ENCODE data around the gene FAM193A.

Gene FAM193A

DNA sequence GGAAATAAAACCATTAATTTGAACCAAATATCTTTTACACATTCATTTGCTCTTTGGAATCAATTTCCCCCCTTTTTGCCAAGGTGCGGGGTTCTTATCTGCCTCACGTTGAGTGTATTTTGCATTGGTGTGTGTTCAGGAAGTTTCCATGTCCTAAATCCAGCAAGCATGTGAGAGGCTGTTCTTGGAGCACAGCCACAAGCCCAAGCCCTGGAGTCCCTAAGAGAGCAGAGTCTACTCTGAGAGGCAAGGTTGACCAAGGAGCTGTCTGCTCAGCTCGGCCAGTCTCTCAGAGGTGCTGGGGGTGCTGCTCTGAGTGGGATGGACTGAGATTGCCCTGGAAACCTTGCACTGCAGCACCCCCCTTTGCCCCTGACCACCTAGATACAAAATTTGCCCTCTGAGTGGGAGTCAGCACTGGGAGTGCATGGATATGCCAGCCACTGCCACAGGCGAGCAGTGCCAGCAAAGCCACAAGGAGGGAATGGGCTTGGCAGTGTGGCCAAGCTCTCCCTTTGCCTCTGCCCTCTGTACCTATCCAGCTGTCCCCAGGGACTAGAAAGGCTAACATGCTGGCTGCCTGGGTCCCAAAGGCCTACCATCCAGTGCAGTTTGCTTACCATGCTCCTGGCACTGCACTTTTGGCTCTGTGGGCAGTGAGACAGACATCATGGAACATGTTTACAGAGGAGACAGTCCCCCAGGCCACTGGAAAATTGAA, 20.5 kb upstream of the FAM193A start:
- TF ChIP-seq TAF1 (IDR thresholded peaks at IDR 0.05; ENCODE audit: borderline replicate concordance, insufficient read depth, low read length) (no peak), SIN3A (IDR thresholded peaks at IDR 0.05; ENCODE audit: borderline replicate concordance, insufficient read depth, low read length) (no peak), FOXP2 (optimal IDR thresholded peaks at IDR 0.05; ENCODE audit: borderline replicate concordance, extremely low read depth, extremely low read length, insufficient read depth) (no peak), POLR2AphosphoS5 (IDR thresholded peaks at IDR 0.05; ENCODE audit: low read depth, low read length) (no peak), REST (IDR thresholded peaks at IDR 0.05; ENCODE audit: insufficient read depth in 1 of 2, low read depth in 2 of 2, low read length in 2 of 2) (no peak)

DNA sequence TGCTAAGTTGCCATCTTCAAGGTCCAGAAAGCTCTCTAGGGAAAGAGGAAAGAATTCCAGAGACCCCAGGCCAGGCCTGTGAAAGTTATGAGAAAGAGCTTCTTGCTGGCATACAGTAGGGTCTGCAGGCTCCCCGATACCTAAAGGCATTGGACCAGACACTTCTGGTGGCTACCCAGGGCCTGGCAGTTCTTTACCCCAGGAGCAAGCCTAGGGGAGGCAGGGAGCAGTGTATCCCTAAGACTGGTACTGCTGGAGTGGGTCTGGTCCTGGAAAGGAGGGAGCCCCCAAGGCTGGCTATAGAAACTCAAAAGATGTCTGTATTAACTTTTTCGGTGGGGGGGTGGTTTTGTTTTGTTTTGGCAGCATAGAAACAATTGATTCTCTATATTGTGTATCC, 19.8 kb upstream of the FAM193A start:
- TF ChIP-seq SIN3A (IDR thresholded peaks at IDR 0.05; ENCODE audit: borderline replicate concordance, insufficient read depth, low read length) (no peak), POLR2AphosphoS5 (IDR thresholded peaks at IDR 0.05; ENCODE audit: low read depth, low read length) (no peak), REST (IDR thresholded peaks at IDR 0.05; ENCODE audit: insufficient read depth in 1 of 2, low read depth in 2 of 2, low read length in 2 of 2) (no peak), FOXP2 (optimal IDR thresholded peaks at IDR 0.05; ENCODE audit: borderline replicate concordance, extremely low read depth, extremely low read length, insufficient read depth) (no peak), TAF1 (IDR thresholded peaks at IDR 0.05; ENCODE audit: borderline replicate concordance, insufficient read depth, low read length) (no peak)

GRCh38 chr4:2526559-2526958, 9.9 kb upstream of the FAM193A start:
- no peak for TF ChIP-seq TAF1 (IDR thresholded peaks at IDR 0.05; ENCODE audit: borderline replicate concordance, insufficient read depth, low read length)
- TF ChIP-seq FOXP2 (optimal IDR thresholded peaks at IDR 0.05; ENCODE audit: borderline replicate concordance, extremely low read depth, extremely low read length, insufficient read depth) = no peak
- no peak for TF ChIP-seq POLR2AphosphoS5 (IDR thresholded peaks at IDR 0.05; ENCODE audit: low read depth, low read length)
- TF ChIP-seq REST (IDR thresholded peaks at IDR 0.05; ENCODE audit: insufficient read depth in 1 of 2, low read depth in 2 of 2, low read length in 2 of 2) = no peak
- TF ChIP-seq SIN3A (IDR thresholded peaks at IDR 0.05; ENCODE audit: borderline replicate concordance, insufficient read depth, low read length) = no peak

GRCh38 chr4:2534904-2535375, 1.5 kb upstream of the FAM193A start:
- TF ChIP-seq REST (IDR thresholded peaks at IDR 0.05; ENCODE audit: insufficient read depth in 1 of 2, low read depth in 2 of 2, low read length in 2 of 2) (no peak), POLR2AphosphoS5 (IDR thresholded peaks at IDR 0.05; ENCODE audit: low read depth, low read length) (no peak), SIN3A (IDR thresholded peaks at IDR 0.05; ENCODE audit: borderline replicate concordance, insufficient read depth, low read length) (no peak), FOXP2 (optimal IDR thresholded peaks at IDR 0.05; ENCODE audit: borderline replicate concordance, extremely low read depth, extremely low read length, insufficient read depth) (no peak)
